KMS-11 (cell line): ENCODE measurements around the gene NAA10.

Experiments
- H2AFZ ChIP-seq: fragments of 200-600 bp; sonication (generic); 2 replicates; pipeline ENCODE4 v1.6.1; 2016; ENCODE audit warnings: antibody characterized with exemption, mixed run types, low read depth
- H3K27ac ChIP-seq: fragments of 200-600 bp; sonication (generic); 2 replicates; pipeline ENCODE4 v1.6.1; 2016; ENCODE audit warnings: mild to moderate bottlenecking, mixed run types
- H3K27me3 ChIP-seq: fragments of 200-600 bp; sonication (generic); 2 replicates; pipeline ENCODE4 v1.6.1; 2017; ENCODE audit warnings: mild to moderate bottlenecking, low read depth, mixed run types, moderate library complexity; ENCODE audit not compliant: insufficient read depth
- H3K36me3 ChIP-seq: fragments of 200-600 bp; sonication (generic); 2 replicates; pipeline ENCODE4 v1.6.1; 2017; ENCODE audit warnings: mild to moderate bottlenecking, mixed run types; ENCODE audit not compliant: insufficient read depth
- H3K4me1 ChIP-seq: fragments of 200-600 bp; sonication (generic); 2 replicates; pipeline ENCODE4 v1.6.1; 2016; ENCODE audit warnings: mild to moderate bottlenecking, low read depth, mixed run types; ENCODE audit not compliant: poor library complexity, severe bottlenecking
- H3K4me2 ChIP-seq: fragments of 200-600 bp; sonication (generic); 2 replicates; pipeline ENCODE4 v1.7.0; 2016; ENCODE audit warnings: mild to moderate bottlenecking, mixed run types
- H3K4me3 ChIP-seq: fragments of 200-600 bp; sonication (generic); IDR thresholded peaks from 2 replicates; pipeline ENCODE4 v1.6.1; 2017; ENCODE audit warnings: low read depth, low read length, mixed read lengths; ENCODE audit not compliant: insufficient read depth
- H3K79me2 ChIP-seq: fragments of 200-600 bp; sonication (generic); 2 replicates; pipeline ENCODE4 v1.6.1; 2016; ENCODE audit warnings: low read depth, mixed run types; ENCODE audit not compliant: insufficient read depth
- H3K9ac ChIP-seq: fragments of 200-600 bp; sonication (generic); 2 replicates; pipeline ENCODE4 v1.6.1; 2016; ENCODE audit warnings: mild to moderate bottlenecking, mixed run types
- H4K20me1 ChIP-seq: fragments of 200-600 bp; sonication (generic); 2 replicates; pipeline ENCODE4 v1.6.1; 2016; ENCODE audit warnings: mild to moderate bottlenecking, mixed run types; ENCODE audit not compliant: insufficient read depth
- CTCF ChIP-seq: fragments of 200-600 bp; sonication (generic); conservative IDR thresholded peaks from 2 replicates; pipeline ENCODE4 v1.6.1; 2017; ENCODE audit warnings: low read depth, mild to moderate bottlenecking, antibody characterized with exemption, low read length, moderate library complexity, mixed read lengths

The NAA10 gene

GRCh38 chrX:153926552-153926857, 8.3 kb downstream of the NAA10 start:
- H3K4me3 ChIP-seq = no peak overlapping the region
- peaks cover 21% of the 10 kb centered on the region for H3K4me1 ChIP-seq

GRCh38 chrX:153925739-153926551, 8.9 kb downstream of the NAA10 start, which contains the start of gene ARHGAP4:
TSS of gene ARHGAP4 (minus strand) at chrX:153926264. CDS start at chrX:153926202, 62 bp downstream.
- Histone ChIP-seq H3K79me2 (peaks cover 43% of the 10 kb centered on the region), H3K4me1 (peaks cover 21% of the 10 kb centered on the region), H3K36me3 (no peaks in the 10 kb centered on the region), H3K4me2 (peak within 1 kb of the TSS; percentile 94), H3K27ac (peak within 1 kb of the TSS; percentile 95), H3K9ac (peak within 1 kb of the TSS; percentile 90), H2AFZ (no peak within 1 kb of the TSS), H4K20me1 (no peaks in the 10 kb centered on the region), H3K4me3 (no peak within 1 kb of the TSS), H3K27me3 (no peaks in the 10 kb centered on the region)
- TF ChIP-seq CTCF = no peak

More at GRCh38 chrX:153926552-153926857, 8.3 kb downstream of the NAA10 start:
- H4K20me1 ChIP-seq = no peaks in the 10 kb centered on the region
- no peak overlapping the region for H2AFZ ChIP-seq
- H3K79me2 ChIP-seq = peaks cover 43% of the 10 kb centered on the region
- peak overlapping the region; percentile 95 for H3K27ac ChIP-seq
- H3K36me3 ChIP-seq = no peaks in the 10 kb centered on the region
- peak overlapping the region; percentile 90 for H3K9ac ChIP-seq
- H3K4me2 ChIP-seq = peak overlapping the region; percentile 86
- TF ChIP-seq CTCF = no peak
- no peaks in the 10 kb centered on the region for H3K27me3 ChIP-seq

GRCh38 chrX:153925387-153925738, 9.5 kb downstream of the NAA10 start:
- Histone ChIP-seq H3K9ac (peak overlapping the region; percentile 90), H3K79me2 (peaks cover 43% of the 10 kb centered on the region), H3K27ac (peak overlapping the region; percentile 95), H3K27me3 (no peaks in the 10 kb centered on the region), H3K4me1 (peaks cover 21% of the 10 kb centered on the region), H2AFZ (no peak overlapping the region), H3K36me3 (no peaks in the 10 kb centered on the region), H3K4me3 (no peak overlapping the region), H3K4me2 (peak overlapping the region; percentile 94), H4K20me1 (no peaks in the 10 kb centered on the region)
- no peak for TF ChIP-seq CTCF

GRCh38 chrX:153924149-153924861, 10.5 kb downstream of the NAA10 start:
- Histone ChIP-seq H3K36me3 (no peaks in the 10 kb centered on the region), H3K27ac (peak overlapping the region; percentile 95), H3K27me3 (no peaks in the 10 kb centered on the region), H3K79me2 (peaks cover 43% of the 10 kb centered on the region), H4K20me1 (no peaks in the 10 kb centered on the region), H3K4me3 (no peak overlapping the region), H3K4me1 (peaks cover 18% of the 10 kb centered on the region), H3K4me2 (peak overlapping the region; percentile 94), H3K9ac (peak overlapping the region; percentile 90; the same call in 1 of the 2 replicates), H2AFZ (no peak overlapping the region)
- no peak for TF ChIP-seq CTCF
